HG02759 (cell line): ENCODE results near the gene METTL26.

Experiments
- ATAC-seq: cut with Tn5 transposase; IDR thresholded peaks from one replicate; pipeline ENCODE4 v1.9.1; 2021; ENCODE audit warnings: mild to moderate bottlenecking, moderate library complexity; ENCODE audit not compliant: unreplicated experiment

The METTL26 gene

GRCh38 chr16:586047-586644 is 50.0 kb downstream of the METTL26 start:
- no peak for ATAC-seq

- no peak for ATAC-seq
Observed at GRCh38 chr16:585351-585750, 50.8 kb downstream of the METTL26 start.
